NB4 (cell line): Measurements from ENCODE around the gene KLHL26.

Experiments used
- CTCF ChIP-seq: IDR thresholded peaks from one replicate; pipeline ENCODE4 v1.5.1; 2012; ENCODE audit warnings: low read depth, low read length
- MAX ChIP-seq: IDR thresholded peaks from 2 replicates; pipeline ENCODE4 v1.6.1; 2011; ENCODE audit warnings: low read depth, low read length
- MYC ChIP-seq: IDR thresholded peaks from 2 replicates; pipeline ENCODE4 v1.6.1; 2011; ENCODE audit warnings: low read depth, low read length
- POLR2A ChIP-seq: IDR thresholded peaks from 2 replicates; pipeline ENCODE4 v1.6.1; 2011; ENCODE audit warnings: mild to moderate bottlenecking; ENCODE audit not compliant: insufficient read length; ENCODE audit errors: extremely low read depth

DNA sequence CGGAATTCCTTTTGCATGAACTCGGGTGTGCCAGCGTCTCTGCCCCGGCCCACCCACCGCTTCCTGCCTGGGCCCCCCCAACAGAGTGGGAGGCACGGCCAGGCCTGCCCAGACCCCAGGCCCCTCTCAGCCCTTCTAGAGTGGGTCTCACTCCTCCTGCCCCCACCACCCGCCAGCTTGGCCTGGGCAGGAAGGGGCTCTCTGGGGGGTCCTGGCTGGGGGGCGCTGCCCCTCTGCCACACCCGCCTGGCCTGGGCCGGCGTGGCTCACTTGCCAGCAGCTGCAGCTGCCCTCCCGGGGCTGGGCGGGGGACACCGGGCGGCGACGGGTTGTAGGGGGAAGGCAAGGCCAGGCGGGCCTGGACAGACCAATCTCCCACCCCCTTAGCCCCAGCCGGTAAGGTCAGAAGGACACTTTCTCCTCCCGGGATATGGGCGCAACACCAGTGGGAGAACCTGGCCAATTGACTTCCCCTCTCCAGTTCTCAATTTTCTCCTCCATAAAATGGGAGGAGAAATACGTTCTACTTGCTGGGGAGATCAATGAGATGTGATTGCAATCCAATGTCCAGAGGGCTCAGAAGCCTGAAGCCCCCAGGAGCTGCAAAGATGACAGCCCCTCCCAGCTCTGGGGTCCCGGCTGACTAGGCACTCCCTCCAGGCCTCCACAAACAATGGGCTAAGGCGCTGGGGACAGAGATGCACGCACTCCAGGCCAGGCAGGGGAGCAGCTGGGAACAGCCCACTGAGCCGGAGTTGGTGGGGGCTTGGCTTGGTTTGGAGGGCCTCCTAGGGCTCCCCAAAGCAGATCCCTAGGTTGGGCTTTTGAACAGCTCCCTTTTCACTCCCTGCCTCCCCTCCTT is 32.6 kb upstream of the KLHL26 start:
- TF ChIP-seq POLR2A (no peak), CTCF (no peak), MYC (no peak), MAX (no peak)
